H9 (cell line): Measurements from ENCODE around the gene EYA4. TPM values are rescaled to one million over a fixed set of nuclear protein-coding genes. Genes with fewer than 3 reads are reported as not detected.

Experiments
- DNase-seq: peaks from one replicate; pipeline ENCODE4 v3.0.0-alpha.2; 2017
- H2AFZ ChIP-seq: one replicate; pipeline ENCODE4 v1.6.1; 2013; ENCODE audit warnings: mild to moderate bottlenecking, low read length, control low read depth, moderate library complexity
- H2AK5ac ChIP-seq: 2 replicates; pipeline ENCODE4 v1.6.1; 2013; ENCODE audit warnings: low read length, control low read depth, mixed read lengths; ENCODE audit not compliant: insufficient read length
- H2BK120ac ChIP-seq: one replicate; pipeline ENCODE4 v1.6.1; 2013; ENCODE audit warnings: low read depth, mild to moderate bottlenecking, low read length, control low read depth, inconsistent platforms; ENCODE audit not compliant: poor library complexity, severe bottlenecking
- H2BK12ac ChIP-seq: 2 replicates; pipeline ENCODE4 v1.6.1; 2013; ENCODE audit warnings: low read length, control low read depth, mixed read lengths, low read depth; ENCODE audit not compliant: insufficient read length
- H2BK15ac ChIP-seq: 2 replicates; pipeline ENCODE4 v1.6.1; 2013; ENCODE audit warnings: low read depth, low read length, control low read depth
- H2BK20ac ChIP-seq: one replicate; pipeline ENCODE4 v1.6.1; 2013; ENCODE audit warnings: low read depth, mild to moderate bottlenecking, low read length, control low read depth, inconsistent platforms; ENCODE audit not compliant: poor library complexity, severe bottlenecking
- H2BK5ac ChIP-seq: 2 replicates; pipeline ENCODE4 v1.6.1; 2013; ENCODE audit warnings: low read length, control low read depth, mixed read lengths; ENCODE audit not compliant: insufficient read length
- H3K14ac ChIP-seq: 2 replicates; pipeline ENCODE4 v1.6.1; 2013; ENCODE audit warnings: low read length, control low read depth; ENCODE audit not compliant: insufficient read depth
- H3K18ac ChIP-seq: 2 replicates; pipeline ENCODE4 v1.6.1; 2013; ENCODE audit warnings: low read depth, mild to moderate bottlenecking, mixed read lengths, low read length, control low read depth; ENCODE audit not compliant: insufficient read length
- H3K23ac ChIP-seq: 2 replicates; pipeline ENCODE4 v1.6.1; 2013; ENCODE audit warnings: low read length, control low read depth, mixed read lengths, low read depth; ENCODE audit not compliant: insufficient read length
- H3K23me2 ChIP-seq: 2 replicates; pipeline ENCODE4 v1.6.1; 2013; ENCODE audit warnings: low read depth, mild to moderate bottlenecking, mixed read lengths, low read length, control low read depth; ENCODE audit not compliant: insufficient read length, poor library complexity, severe bottlenecking
- H3K27ac ChIP-seq: 2 replicates; pipeline ENCODE4 v1.5.1; 2013; ENCODE audit warnings: low read length, control low read depth, mixed read lengths, low read depth; ENCODE audit not compliant: insufficient read length
- H3K27me3 ChIP-seq: 2 replicates; pipeline ENCODE4 v1.6.1; 2013; ENCODE audit warnings: low read length, control low read depth, inconsistent platforms; ENCODE audit not compliant: insufficient read depth
- H3K4ac ChIP-seq: 2 replicates; pipeline ENCODE4 v1.6.1; 2013; ENCODE audit warnings: low read depth, mild to moderate bottlenecking, control low read depth, inconsistent platforms, low read length, moderate library complexity
- H3K4me1 ChIP-seq: 2 replicates; pipeline ENCODE4 v1.6.1; 2013; ENCODE audit warnings: low read length, control low read depth, inconsistent platforms; ENCODE audit not compliant: insufficient read depth
- H3K4me2 ChIP-seq: 2 replicates; pipeline ENCODE4 v1.6.1; 2013; ENCODE audit warnings: low read length, control low read depth, mixed read lengths; ENCODE audit not compliant: insufficient read length, insufficient read depth
- H3K56ac ChIP-seq: 2 replicates; pipeline ENCODE4 v1.6.1; 2013; ENCODE audit warnings: low read depth, mild to moderate bottlenecking, mixed read lengths, low read length, control low read depth; ENCODE audit not compliant: insufficient read length
- H3K79me1 ChIP-seq: 2 replicates; pipeline ENCODE4 v1.6.1; 2013; ENCODE audit warnings: low read depth, mild to moderate bottlenecking, moderate library complexity, low read length, control low read depth, inconsistent platforms; ENCODE audit not compliant: insufficient read depth, poor library complexity, severe bottlenecking
- H3K79me2 ChIP-seq: 2 replicates; pipeline ENCODE4 v1.6.1; 2013; ENCODE audit warnings: low read length, control low read depth, inconsistent platforms; ENCODE audit not compliant: insufficient read depth
- H3K9ac ChIP-seq: 2 replicates; pipeline ENCODE4 v1.6.1; 2013; ENCODE audit warnings: low read length, control low read depth, mixed read lengths; ENCODE audit not compliant: insufficient read length; ENCODE audit errors: extremely low read depth
- H3K9me3 ChIP-seq: one replicate; pipeline ENCODE4 v1.6.1; 2013; ENCODE audit warnings: low read depth, low read length, inconsistent platforms; ENCODE audit not compliant: control insufficient read depth
- H3T11ph ChIP-seq: one replicate; pipeline ENCODE4 v1.6.1; 2013; ENCODE audit warnings: mild to moderate bottlenecking, low read length, control low read depth, inconsistent platforms
- H4K20me1 ChIP-seq: one replicate; pipeline ENCODE4 v1.6.1; 2013; ENCODE audit not compliant: control insufficient read depth, insufficient read length, insufficient read depth
- H4K5ac ChIP-seq: 2 replicates; pipeline ENCODE4 v1.6.1; 2013; ENCODE audit warnings: low read depth, mild to moderate bottlenecking, mixed read lengths, low read length, control low read depth; ENCODE audit not compliant: insufficient read length
- H4K8ac ChIP-seq: replicated peaks from 2 replicates; pipeline ENCODE4 v1.6.1; 2013; ENCODE audit warnings: low read length, control low read depth, mixed read lengths, low read depth; ENCODE audit not compliant: insufficient read length
- H4K91ac ChIP-seq: 2 replicates; pipeline ENCODE4 v1.6.1; 2013; ENCODE audit warnings: low read depth, mild to moderate bottlenecking, moderate library complexity, mixed read lengths, low read length, control low read depth; ENCODE audit not compliant: insufficient read length
- H3K27ac Mint-ChIP-seq, 3 experiments: 2 replicates in 2 of 3; 3 replicates in 1 of 3; pipeline ENCODE4 v1.8.0; 2020 to 2021; ENCODE audit warnings: mixed read lengths in 3 of 3, mild to moderate bottlenecking in 1 of 3, moderate library complexity in 1 of 3
- H3K27me3 Mint-ChIP-seq: 2 replicates; pipeline ENCODE4 v1.8.0; 2021; ENCODE audit warnings: low read depth, mild to moderate bottlenecking, moderate library complexity, mixed read lengths
- H3K36me3 Mint-ChIP-seq, 3 experiments: 2 replicates in 2 of 3; 3 replicates in 1 of 3; pipeline ENCODE4 v1.8.0; 2020 to 2021; ENCODE audit warnings: low read depth in 3 of 3, mixed read lengths in 3 of 3; ENCODE audit not compliant: insufficient read depth in 1 of 3
- H3K4me1 Mint-ChIP-seq, 2 experiments: 2 replicates each; pipeline ENCODE4 v1.8.0; 2020; ENCODE audit warnings: mixed read lengths in 2 of 2
- H3K4me3 Mint-ChIP-seq, 2 experiments: 2 replicates in 1 of 2; 3 replicates in 1 of 2; pipeline ENCODE4 v1.8.0; 2020 to 2021; ENCODE audit warnings: mild to moderate bottlenecking in 2 of 2, mixed read lengths in 2 of 2, moderate library complexity in 1 of 2
- H3K9me3 Mint-ChIP-seq, 2 experiments: 2 replicates in 1 of 2; 3 replicates in 1 of 2; pipeline ENCODE4 v1.8.0; 2020; ENCODE audit warnings: mild to moderate bottlenecking in 2 of 2, mixed read lengths in 2 of 2, moderate library complexity in 1 of 2
- WGBS: extraction: QIAGEN DNeasy Blood & Tissue Kit; methylation state at CpG from one replicate; pipeline ENCODE4 v1.1.7; 2013; ENCODE audit warnings: missing lambda C conversion rate, low lambda C conversion rate, mixed read lengths; ENCODE audit not compliant: insufficient read length; ENCODE audit errors: extremely low coverage; 5-methylcytosine and 5-hydroxymethylcytosine counted together
- total RNA-seq: library from RNA; stranded (reverse); gene quantifications from 2 replicates; pipeline ENCODE4 v1.2.1, GENCODE V29; 2021
- TF ChIP-seq, protein P1 (sequence below): fragments of 200-600 bp; sonication (generic); conservative IDR thresholded peaks from 3 replicates; pipeline ENCODE4 v1.8.0; 2021; ENCODE audit warnings: antibody characterized with exemption, mild to moderate bottlenecking

EYA4 gene
- total RNA-seq, 1 experiment from 2014 or later: 0.26 TPM

DNA sequence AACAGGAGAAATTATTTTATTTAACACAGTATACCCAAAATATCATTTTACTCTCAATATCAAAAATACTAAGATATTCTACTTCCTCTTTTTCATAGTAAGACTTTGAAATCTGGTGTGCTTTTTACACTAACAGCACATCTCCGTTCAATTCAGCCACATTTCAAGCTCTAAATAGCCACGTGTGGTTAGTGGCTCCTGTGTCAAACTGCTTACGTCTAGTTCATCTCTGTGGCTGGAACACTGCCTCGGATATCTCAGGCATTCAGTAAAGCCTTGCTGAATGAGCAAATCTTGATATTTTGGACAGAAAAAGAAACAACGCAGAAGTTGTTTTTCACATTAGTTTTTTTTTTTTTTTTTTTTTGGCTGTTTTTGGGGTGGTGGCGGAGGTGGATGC lies 136.1 kb downstream of the EYA4 start:
- Histone ChIP-seq H2BK15ac (no peak overlapping the region), H3K27me3 (no peaks in the 10 kb centered on the region), H3K9me3 (no peaks in the 10 kb centered on the region), H3K18ac (no peak overlapping the region), H2BK12ac (no peak overlapping the region), H3K14ac (no peak overlapping the region), H3K23ac (no peak overlapping the region), H4K91ac (no peak overlapping the region), H3K56ac (no peak overlapping the region), H3K79me2 (no peaks in the 10 kb centered on the region), H3K27ac (no peak overlapping the region), H2AFZ (no peak overlapping the region), H3T11ph (no peak overlapping the region), H3K4ac (no peak overlapping the region), H2BK20ac (no peak overlapping the region), H3K9ac (no peak overlapping the region), H3K4me1 (no peaks in the 10 kb centered on the region), H4K8ac (no peak overlapping the region), H4K5ac (no peak overlapping the region), H2BK5ac (no peak overlapping the region), H4K20me1 (no peaks in the 10 kb centered on the region), H3K23me2 (no peaks in the 10 kb centered on the region), H3K79me1 (no peaks in the 10 kb centered on the region), H2AK5ac (no peak overlapping the region), H2BK120ac (no peak overlapping the region), H3K4me2 (no peak overlapping the region)
- H3K4me3 Mint-ChIP-seq: no peak overlapping the region
- H3K4me1 Mint-ChIP-seq: 0 out of 4 replicates have a peak, but pooled peaks cover 0 to 3% of the 10 kb centered on the region in 2 experiments
- H3K27ac Mint-ChIP-seq: no peak overlapping the region
- TF ChIP-seq, protein P1, sequence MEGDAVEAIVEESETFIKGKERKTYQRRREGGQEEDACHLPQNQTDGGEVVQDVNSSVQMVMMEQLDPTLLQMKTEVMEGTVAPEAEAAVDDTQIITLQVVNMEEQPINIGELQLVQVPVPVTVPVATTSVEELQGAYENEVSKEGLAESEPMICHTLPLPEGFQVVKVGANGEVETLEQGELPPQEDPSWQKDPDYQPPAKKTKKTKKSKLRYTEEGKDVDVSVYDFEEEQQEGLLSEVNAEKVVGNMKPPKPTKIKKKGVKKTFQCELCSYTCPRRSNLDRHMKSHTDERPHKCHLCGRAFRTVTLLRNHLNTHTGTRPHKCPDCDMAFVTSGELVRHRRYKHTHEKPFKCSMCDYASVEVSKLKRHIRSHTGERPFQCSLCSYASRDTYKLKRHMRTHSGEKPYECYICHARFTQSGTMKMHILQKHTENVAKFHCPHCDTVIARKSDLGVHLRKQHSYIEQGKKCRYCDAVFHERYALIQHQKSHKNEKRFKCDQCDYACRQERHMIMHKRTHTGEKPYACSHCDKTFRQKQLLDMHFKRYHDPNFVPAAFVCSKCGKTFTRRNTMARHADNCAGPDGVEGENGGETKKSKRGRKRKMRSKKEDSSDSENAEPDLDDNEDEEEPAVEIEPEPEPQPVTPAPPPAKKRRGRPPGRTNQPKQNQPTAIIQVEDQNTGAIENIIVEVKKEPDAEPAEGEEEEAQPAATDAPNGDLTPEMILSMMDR: no peak
- DNase-seq: no peak
- WGBS: no CpG with 5 or more reads among the region's 6 CpGs
- H3K27me3 Mint-ChIP-seq: no peaks in the 10 kb centered on the region
- H3K36me3 Mint-ChIP-seq: no peaks in the 10 kb centered on the region
- H3K9me3 Mint-ChIP-seq: no peaks in the 10 kb centered on the region
